Pons (tissue), 1 donor: ENCODE measurements around the gene ABCB9.

Experiments used
- DNase-seq: peaks from one replicate; pipeline ENCODE4 v3.0.0-alpha.2; 2016; ENCODE audit warnings: low spot score

Gene ABCB9

GRCh38 chr12:122994781-122995502 is 28.7 kb upstream of the ABCB9 start:
- DNase-seq: no peak

GRCh38 chr12:122994140-122994675 is 27.9 kb upstream of the ABCB9 start:
- no peak for DNase-seq

- DNase-seq: no peak
Observed at GRCh38 chr12:122992386-122992785, 26.1 kb upstream of the ABCB9 start.

- DNase-seq: no peak
Observed at GRCh38 chr12:122991623-122992275, 25.5 kb upstream of the ABCB9 start.

- DNase-seq: no peak
Observed at GRCh38 chr12:122990961-122991622, 24.8 kb upstream of the ABCB9 start.

- no peak for DNase-seq
Observed at GRCh38 chr12:122990561-122990960, 24.3 kb upstream of the ABCB9 start.

GRCh38 chr12:122989874-122990419 is 23.7 kb upstream of the ABCB9 start:
- no peak for DNase-seq

GRCh38 chr12:122989225-122989839 is 23.1 kb upstream of the ABCB9 start:
- no peak for DNase-seq

- no peak for DNase-seq
Observed at GRCh38 chr12:122988612-122989212, 22.4 kb upstream of the ABCB9 start.

GRCh38 chr12:122988036-122988435 is 21.8 kb upstream of the ABCB9 start:
- DNase-seq: no peak

GRCh38 chr12:122987086-122987951 is 21.1 kb upstream of the ABCB9 start:
- no peak for DNase-seq

GRCh38 chr12:122986258-122986871 is 20.1 kb upstream of the ABCB9 start:
- no peak for DNase-seq

- no peak for DNase-seq
Observed at GRCh38 chr12:122985338-122986257, 19.3 kb upstream of the ABCB9 start.

- DNase-seq: no peak
Observed at GRCh38 chr12:122984612-122985337, 18.5 kb upstream of the ABCB9 start.

- DNase-seq: no peak
Observed at GRCh38 chr12:122983789-122984515, 17.7 kb upstream of the ABCB9 start.

GRCh38 chr12:122982963-122983788 is 16.9 kb upstream of the ABCB9 start:
- no peak for DNase-seq

GRCh38 chr12:122982477-122982815 is 16.2 kb upstream of the ABCB9 start:
- no peak for DNase-seq
